Measurements from ENCODE around the gene EPO.

GRCh38 chr7:100739934-100740333 lies 19.7 kb downstream of the EPO start:
- no peak for TF ChIP-seq POLR2AphosphoS5 (IDR thresholded peaks at IDR 0.05; ENCODE audit: low read depth, low read length)
- no peak for TF ChIP-seq RFX5 (IDR thresholded peaks at IDR 0.05; ENCODE audit: borderline replicate concordance, low read depth, low read length)
- TF ChIP-seq, protein P1, sequence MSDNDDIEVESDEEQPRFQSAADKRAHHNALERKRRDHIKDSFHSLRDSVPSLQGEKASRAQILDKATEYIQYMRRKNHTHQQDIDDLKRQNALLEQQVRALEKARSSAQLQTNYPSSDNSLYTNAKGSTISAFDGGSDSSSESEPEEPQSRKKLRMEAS (IDR thresholded peaks at IDR 0.05) = no peak
- TF ChIP-seq, protein P2, sequence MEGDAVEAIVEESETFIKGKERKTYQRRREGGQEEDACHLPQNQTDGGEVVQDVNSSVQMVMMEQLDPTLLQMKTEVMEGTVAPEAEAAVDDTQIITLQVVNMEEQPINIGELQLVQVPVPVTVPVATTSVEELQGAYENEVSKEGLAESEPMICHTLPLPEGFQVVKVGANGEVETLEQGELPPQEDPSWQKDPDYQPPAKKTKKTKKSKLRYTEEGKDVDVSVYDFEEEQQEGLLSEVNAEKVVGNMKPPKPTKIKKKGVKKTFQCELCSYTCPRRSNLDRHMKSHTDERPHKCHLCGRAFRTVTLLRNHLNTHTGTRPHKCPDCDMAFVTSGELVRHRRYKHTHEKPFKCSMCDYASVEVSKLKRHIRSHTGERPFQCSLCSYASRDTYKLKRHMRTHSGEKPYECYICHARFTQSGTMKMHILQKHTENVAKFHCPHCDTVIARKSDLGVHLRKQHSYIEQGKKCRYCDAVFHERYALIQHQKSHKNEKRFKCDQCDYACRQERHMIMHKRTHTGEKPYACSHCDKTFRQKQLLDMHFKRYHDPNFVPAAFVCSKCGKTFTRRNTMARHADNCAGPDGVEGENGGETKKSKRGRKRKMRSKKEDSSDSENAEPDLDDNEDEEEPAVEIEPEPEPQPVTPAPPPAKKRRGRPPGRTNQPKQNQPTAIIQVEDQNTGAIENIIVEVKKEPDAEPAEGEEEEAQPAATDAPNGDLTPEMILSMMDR (IDR thresholded peaks at IDR 0.05; ENCODE audit: control extremely low read depth in 1 of 3, insufficient read depth in 1 of 3, low read depth in 1 of 3, low read length in 3 of 3) = no peak
- TF ChIP-seq JUND (IDR thresholded peaks at IDR 0.05; ENCODE audit: low read length) = no peak
- TF ChIP-seq CHD7 (IDR thresholded peaks at IDR 0.05; ENCODE audit: insufficient replicate concordance, low read length) = no peak

Measured in H1 (cell line).